DOHH2 (cell line): ENCODE data around the gene EPB41L5.

ENCODE experiments used
- H3F3A ChIP-seq: fragments of 200-600 bp; sonication (generic), shearing (Covaris generic); 2 replicates; pipeline ENCODE4 v1.6.0; 2016; ENCODE audit warnings: antibody characterized with exemption, mild to moderate bottlenecking; ENCODE audit not compliant: control insufficient read depth, insufficient read depth
- H3K27ac ChIP-seq: fragments of 200-600 bp; sonication (generic); 2 replicates; pipeline ENCODE4 v1.5.1; 2014; ENCODE audit warnings: low read depth, mild to moderate bottlenecking, low read length, moderate library complexity
- H3K27me3 ChIP-seq: fragments of 200-600 bp; sonication (generic); 2 replicates; pipeline ENCODE4 v1.6.1; 2014; ENCODE audit warnings: mild to moderate bottlenecking, low read length, mixed read lengths; ENCODE audit not compliant: control insufficient read depth
- H3K36me3 ChIP-seq: fragments of 200-600 bp; sonication (generic); 2 replicates; pipeline ENCODE4 v1.6.1; 2014; ENCODE audit warnings: mild to moderate bottlenecking, low read length, moderate library complexity, mixed read lengths; ENCODE audit not compliant: control insufficient read depth
- H3K4me1 ChIP-seq: fragments of 200-600 bp; sonication (generic); 2 replicates; pipeline ENCODE4 v1.6.1; 2014; ENCODE audit warnings: mild to moderate bottlenecking, low read length, mixed read lengths; ENCODE audit not compliant: control insufficient read depth
- H3K4me2 ChIP-seq: fragments of 200-600 bp; sonication (generic); 2 replicates; pipeline ENCODE4 v1.6.0; 2014; ENCODE audit warnings: mild to moderate bottlenecking, low read length, moderate library complexity
- H3K4me3 ChIP-seq: fragments of 200-600 bp; sonication (generic); 2 replicates; pipeline ENCODE4 v1.5.1; 2014; ENCODE audit warnings: mild to moderate bottlenecking, low read length, mixed read lengths
- H3K79me2 ChIP-seq: fragments of 200-600 bp; sonication (generic); 2 replicates; pipeline ENCODE4 v1.6.1; 2014; ENCODE audit warnings: mild to moderate bottlenecking, low read length, mixed read lengths; ENCODE audit not compliant: control insufficient read depth
- H3K9me2 ChIP-seq: fragments of 200-600 bp; sonication (generic); replicated peaks from 2 replicates; pipeline ENCODE4 v1.6.1; 2014; ENCODE audit warnings: mild to moderate bottlenecking, low read length, mixed read lengths; ENCODE audit not compliant: control insufficient read depth
- H3K9me3 ChIP-seq: fragments of 200-600 bp; sonication (generic); 2 replicates; pipeline ENCODE4 v1.6.1; 2014; ENCODE audit warnings: antibody characterized with exemption, low read length, mixed read lengths; ENCODE audit not compliant: control insufficient read depth, insufficient read depth
- H4K20me1 ChIP-seq: fragments of 200-600 bp; sonication (generic); 2 replicates; pipeline ENCODE4 v1.6.0; 2014; ENCODE audit warnings: low read depth, mild to moderate bottlenecking, antibody characterized with exemption, low read length, moderate library complexity; ENCODE audit not compliant: control insufficient read depth, insufficient read depth
- EZH2phosphoT487 ChIP-seq: fragments of 200-600 bp; sonication (generic); IDR thresholded peaks from 2 replicates; pipeline ENCODE4 v1.6.1; 2017; ENCODE audit warnings: borderline replicate concordance, mild to moderate bottlenecking, antibody characterized with exemption, low read length, moderate library complexity, mixed read lengths
- TF ChIP-seq, protein P1 (sequence below): fragments of 200-600 bp; sonication (generic); IDR thresholded peaks from one replicate; pipeline ENCODE4 v1.5.1; 2014; ENCODE audit warnings: antibody characterized with exemption, mild to moderate bottlenecking, low read depth, low read length; ENCODE audit not compliant: poor library complexity, severe bottlenecking

The EPB41L5 gene

DNA sequence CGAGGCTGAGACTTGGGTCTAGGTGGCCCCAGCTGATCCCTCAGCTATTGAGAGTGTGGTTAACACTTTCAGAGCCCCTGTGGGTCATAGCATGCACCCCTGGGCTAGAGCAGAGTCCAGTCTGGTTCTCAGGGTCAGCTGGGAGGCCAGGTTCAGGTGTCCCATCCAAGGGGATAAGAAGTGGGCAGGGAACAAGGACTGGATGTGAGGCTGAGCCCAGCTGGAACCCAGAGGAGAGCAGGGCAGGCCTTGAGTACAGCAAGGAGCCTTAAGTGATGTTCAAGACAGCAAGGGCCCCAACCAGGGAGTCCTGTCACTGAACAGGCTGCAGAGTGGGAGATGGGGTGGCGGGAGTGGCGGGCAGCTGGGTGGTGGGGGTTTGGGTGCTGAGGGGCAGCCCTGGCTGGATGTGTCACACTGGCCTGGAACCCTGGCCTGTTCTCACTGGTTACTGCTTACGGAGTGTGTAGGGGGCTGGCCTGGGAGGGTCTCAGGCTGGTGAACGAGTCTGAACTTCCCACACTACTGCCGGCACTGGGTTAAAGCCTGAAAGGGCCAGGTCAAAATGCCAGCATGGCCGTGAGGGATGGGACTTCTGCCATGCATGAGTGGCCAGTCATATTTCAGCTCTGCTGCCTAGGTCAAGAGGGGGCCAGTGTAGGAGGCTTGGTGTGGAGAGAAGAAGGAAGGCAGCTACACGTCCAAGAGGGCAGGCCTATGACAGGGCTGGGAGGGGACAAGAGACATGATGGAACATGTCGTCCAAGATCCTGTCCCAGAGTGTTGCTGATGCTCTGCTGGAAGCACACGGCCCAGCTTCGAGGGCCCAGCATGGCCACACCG is 196.8 kb downstream of the EPB41L5 start:
- Histone ChIP-seq H3K36me3 (no peaks in the 10 kb centered on the region), H3K9me3 (no peaks in the 10 kb centered on the region), H3K79me2 (no peaks in the 10 kb centered on the region), H4K20me1 (no peaks in the 10 kb centered on the region), H3K9me2 (no peaks in the 10 kb centered on the region), H3K4me2 (no peak overlapping the region), H3F3A (no peaks in the 10 kb centered on the region), H3K27ac (no peak overlapping the region), H3K27me3 (no peaks in the 10 kb centered on the region), H3K4me1 (no peaks in the 10 kb centered on the region), H3K4me3 (no peak overlapping the region)
- TF ChIP-seq, protein P1, sequence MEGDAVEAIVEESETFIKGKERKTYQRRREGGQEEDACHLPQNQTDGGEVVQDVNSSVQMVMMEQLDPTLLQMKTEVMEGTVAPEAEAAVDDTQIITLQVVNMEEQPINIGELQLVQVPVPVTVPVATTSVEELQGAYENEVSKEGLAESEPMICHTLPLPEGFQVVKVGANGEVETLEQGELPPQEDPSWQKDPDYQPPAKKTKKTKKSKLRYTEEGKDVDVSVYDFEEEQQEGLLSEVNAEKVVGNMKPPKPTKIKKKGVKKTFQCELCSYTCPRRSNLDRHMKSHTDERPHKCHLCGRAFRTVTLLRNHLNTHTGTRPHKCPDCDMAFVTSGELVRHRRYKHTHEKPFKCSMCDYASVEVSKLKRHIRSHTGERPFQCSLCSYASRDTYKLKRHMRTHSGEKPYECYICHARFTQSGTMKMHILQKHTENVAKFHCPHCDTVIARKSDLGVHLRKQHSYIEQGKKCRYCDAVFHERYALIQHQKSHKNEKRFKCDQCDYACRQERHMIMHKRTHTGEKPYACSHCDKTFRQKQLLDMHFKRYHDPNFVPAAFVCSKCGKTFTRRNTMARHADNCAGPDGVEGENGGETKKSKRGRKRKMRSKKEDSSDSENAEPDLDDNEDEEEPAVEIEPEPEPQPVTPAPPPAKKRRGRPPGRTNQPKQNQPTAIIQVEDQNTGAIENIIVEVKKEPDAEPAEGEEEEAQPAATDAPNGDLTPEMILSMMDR = no peak
- TF ChIP-seq EZH2phosphoT487 = no peak

GRCh38 chr2:120210270-120210693 is 197.4 kb downstream of the EPB41L5 start:
- no peak overlapping the region for H3K4me2 ChIP-seq
- H3K9me3 ChIP-seq = no peaks in the 10 kb centered on the region
- H3K27me3 ChIP-seq = no peaks in the 10 kb centered on the region
- no peaks in the 10 kb centered on the region for H3K4me1 ChIP-seq
- H3K9me2 ChIP-seq = no peaks in the 10 kb centered on the region
- no peak overlapping the region for H3K4me3 ChIP-seq
- no peak overlapping the region for H3K27ac ChIP-seq
- H3F3A ChIP-seq = no peaks in the 10 kb centered on the region
- TF ChIP-seq, protein P1 = no peak
- no peak for TF ChIP-seq EZH2phosphoT487
- H4K20me1 ChIP-seq = no peaks in the 10 kb centered on the region
- H3K79me2 ChIP-seq = no peaks in the 10 kb centered on the region
- no peaks in the 10 kb centered on the region for H3K36me3 ChIP-seq

GRCh38 chr2:120218181-120218580 is 205.3 kb downstream of the EPB41L5 start:
- Histone ChIP-seq H3K27me3 (no peaks in the 10 kb centered on the region), H3K4me2 (no peak overlapping the region), H3K9me3 (peaks cover 3% of the 10 kb centered on the region; the same call in 1 of the 2 replicates), H3K4me3 (no peak overlapping the region), H3K9me2 (no peaks in the 10 kb centered on the region), H4K20me1 (no peaks in the 10 kb centered on the region), H3F3A (no peaks in the 10 kb centered on the region), H3K79me2 (peaks cover 28% of the 10 kb centered on the region), H3K36me3 (peaks cover 12% of the 10 kb centered on the region), H3K27ac (no peak overlapping the region), H3K4me1 (peaks cover 22% of the 10 kb centered on the region)
- no peak for TF ChIP-seq EZH2phosphoT487
- TF ChIP-seq, protein P1 = no peak
